ENCODE measurements around the gene RTN4RL2.

DNA sequence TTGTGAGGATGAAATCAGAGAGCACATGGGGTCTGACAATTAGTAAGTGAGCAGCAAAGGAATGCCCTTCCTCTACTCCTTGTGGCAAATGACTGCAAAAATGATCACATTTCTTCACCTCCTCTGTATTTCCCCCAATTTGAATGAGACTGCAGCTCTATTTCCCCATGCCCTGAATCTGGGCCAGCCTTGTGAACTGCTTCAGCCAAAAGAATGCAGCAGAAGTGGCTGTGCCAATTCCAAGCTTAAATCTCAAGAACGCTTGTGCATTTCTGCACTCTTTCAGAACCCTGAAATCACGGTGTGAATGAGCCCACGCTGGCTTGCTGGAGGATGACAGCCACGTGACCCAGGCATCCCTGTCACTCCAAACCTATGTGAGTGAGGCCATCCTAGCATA is 43.3 kb upstream of the RTN4RL2 start:
- TF ChIP-seq, protein P1, sequence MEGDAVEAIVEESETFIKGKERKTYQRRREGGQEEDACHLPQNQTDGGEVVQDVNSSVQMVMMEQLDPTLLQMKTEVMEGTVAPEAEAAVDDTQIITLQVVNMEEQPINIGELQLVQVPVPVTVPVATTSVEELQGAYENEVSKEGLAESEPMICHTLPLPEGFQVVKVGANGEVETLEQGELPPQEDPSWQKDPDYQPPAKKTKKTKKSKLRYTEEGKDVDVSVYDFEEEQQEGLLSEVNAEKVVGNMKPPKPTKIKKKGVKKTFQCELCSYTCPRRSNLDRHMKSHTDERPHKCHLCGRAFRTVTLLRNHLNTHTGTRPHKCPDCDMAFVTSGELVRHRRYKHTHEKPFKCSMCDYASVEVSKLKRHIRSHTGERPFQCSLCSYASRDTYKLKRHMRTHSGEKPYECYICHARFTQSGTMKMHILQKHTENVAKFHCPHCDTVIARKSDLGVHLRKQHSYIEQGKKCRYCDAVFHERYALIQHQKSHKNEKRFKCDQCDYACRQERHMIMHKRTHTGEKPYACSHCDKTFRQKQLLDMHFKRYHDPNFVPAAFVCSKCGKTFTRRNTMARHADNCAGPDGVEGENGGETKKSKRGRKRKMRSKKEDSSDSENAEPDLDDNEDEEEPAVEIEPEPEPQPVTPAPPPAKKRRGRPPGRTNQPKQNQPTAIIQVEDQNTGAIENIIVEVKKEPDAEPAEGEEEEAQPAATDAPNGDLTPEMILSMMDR (IDR thresholded peaks at IDR 0.05), result no peak
- no peak for TF ChIP-seq POLR2A (IDR thresholded peaks at IDR 0.05)
